ENCODE results near the gene DIP2C. TPM values are rescaled to one million over a fixed set of nuclear protein-coding genes. Genes with fewer than 3 reads are reported as not detected.

Gene DIP2C
- total RNA-seq, 4 donors from 2014 or later: 13.4 to 32.0 (median 18.4) TPM

DNA sequence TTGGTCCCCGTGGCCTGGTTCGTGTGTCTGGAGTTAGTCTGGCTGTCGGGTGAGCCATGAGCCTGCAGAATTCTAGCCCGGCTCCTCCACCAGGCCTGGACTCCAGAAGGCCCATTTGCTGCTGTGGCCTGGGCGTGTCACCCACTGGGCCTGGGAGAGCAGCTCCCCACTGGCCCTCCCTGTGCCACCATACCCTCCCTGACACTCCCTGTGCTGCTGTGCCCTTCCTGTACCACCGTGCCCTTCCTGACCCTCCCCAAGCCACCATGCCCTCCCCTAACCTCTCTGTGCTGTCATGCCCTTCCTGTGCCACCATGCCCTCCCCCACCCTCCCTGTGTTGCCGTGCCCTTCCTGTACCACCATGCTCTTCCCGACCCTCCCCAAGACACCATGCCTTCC, 39.1 kb upstream of the DIP2C start:
- WGBS, 2 donors (ENCODE audit: low coverage in 1 of 2): 66% methylated on average over 8 of the region's 8 CpGs; no CpG with 5 or more reads in 1 of the 2 donors
- in situ Hi-C loops (cut with MboI; ENCODE audit: low pct_ligation_motif_present in 1 of 4, low pct_unique_long_range_greater_than_20kb in 1 of 4, low sequenced_read_pairs in 3 of 4): no loop called here
- H3K27ac ChIP-seq: no peak overlapping the region
- H3K36me3 ChIP-seq: no peaks in the 10 kb centered on the region
- no peak overlapping the region for H3K4me3 ChIP-seq
- no peak for DNase-seq
- peaks cover 6% of the 10 kb centered on the region for H3K27me3 ChIP-seq
- H3K9me3 ChIP-seq: no peaks in the 10 kb centered on the region
- intact Hi-C loops (cut with DNase I; ENCODE audit: low total_unique reads): no loop called here
- TF ChIP-seq POLR2A (IDR thresholded peaks at IDR 0.05) (no peak), EP300 (IDR thresholded peaks at IDR 0.05; ENCODE audit: low read depth) (no peak), POLR2AphosphoS5 (IDR thresholded peaks at IDR 0.05) (no peak)
- TF ChIP-seq, protein P1, sequence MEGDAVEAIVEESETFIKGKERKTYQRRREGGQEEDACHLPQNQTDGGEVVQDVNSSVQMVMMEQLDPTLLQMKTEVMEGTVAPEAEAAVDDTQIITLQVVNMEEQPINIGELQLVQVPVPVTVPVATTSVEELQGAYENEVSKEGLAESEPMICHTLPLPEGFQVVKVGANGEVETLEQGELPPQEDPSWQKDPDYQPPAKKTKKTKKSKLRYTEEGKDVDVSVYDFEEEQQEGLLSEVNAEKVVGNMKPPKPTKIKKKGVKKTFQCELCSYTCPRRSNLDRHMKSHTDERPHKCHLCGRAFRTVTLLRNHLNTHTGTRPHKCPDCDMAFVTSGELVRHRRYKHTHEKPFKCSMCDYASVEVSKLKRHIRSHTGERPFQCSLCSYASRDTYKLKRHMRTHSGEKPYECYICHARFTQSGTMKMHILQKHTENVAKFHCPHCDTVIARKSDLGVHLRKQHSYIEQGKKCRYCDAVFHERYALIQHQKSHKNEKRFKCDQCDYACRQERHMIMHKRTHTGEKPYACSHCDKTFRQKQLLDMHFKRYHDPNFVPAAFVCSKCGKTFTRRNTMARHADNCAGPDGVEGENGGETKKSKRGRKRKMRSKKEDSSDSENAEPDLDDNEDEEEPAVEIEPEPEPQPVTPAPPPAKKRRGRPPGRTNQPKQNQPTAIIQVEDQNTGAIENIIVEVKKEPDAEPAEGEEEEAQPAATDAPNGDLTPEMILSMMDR (IDR thresholded peaks at IDR 0.05): no peak
- no peaks in the 10 kb centered on the region for H3K4me1 ChIP-seq

DNA sequence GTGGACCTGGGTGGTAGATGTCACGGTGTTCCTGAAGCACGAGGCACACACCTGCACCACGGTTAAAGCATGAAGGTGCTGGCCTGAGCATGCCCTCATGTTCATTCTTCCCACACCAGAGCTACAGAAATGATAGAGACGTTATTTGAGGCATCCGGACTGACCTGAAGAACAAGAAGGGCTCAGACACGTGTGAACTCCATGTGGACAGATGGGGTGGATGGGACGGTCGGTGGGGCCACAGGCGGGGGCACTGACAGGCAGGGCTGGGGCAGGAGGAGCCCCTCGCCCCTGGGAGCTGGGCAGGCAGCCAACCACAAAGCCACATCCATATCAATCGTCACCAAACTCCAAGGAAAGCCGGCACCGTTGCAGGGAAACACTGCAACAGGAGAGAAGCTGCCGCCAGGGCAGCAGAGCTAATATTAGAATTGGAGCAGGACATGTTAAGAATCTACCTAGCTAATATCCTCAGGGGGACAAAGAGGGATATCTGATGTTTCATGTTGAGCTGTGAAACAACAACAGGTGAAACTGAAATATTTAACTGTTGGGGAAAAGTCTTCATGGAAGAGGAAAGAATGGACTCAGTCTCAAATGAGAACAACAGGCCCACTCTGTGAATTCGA, 37.8 kb upstream of the DIP2C start:
- 75 to 81% methylated on average over 4 to 15 of the region's 15 CpGs for WGBS, 2 donors (ENCODE audit: low coverage in 1 of 2)
- TF ChIP-seq, protein P1 (IDR thresholded peaks at IDR 0.05): no peak
- TF ChIP-seq POLR2AphosphoS5 (IDR thresholded peaks at IDR 0.05) (no peak), POLR2A (IDR thresholded peaks at IDR 0.05) (no peak), EP300 (IDR thresholded peaks at IDR 0.05; ENCODE audit: low read depth) (no peak)

DNA sequence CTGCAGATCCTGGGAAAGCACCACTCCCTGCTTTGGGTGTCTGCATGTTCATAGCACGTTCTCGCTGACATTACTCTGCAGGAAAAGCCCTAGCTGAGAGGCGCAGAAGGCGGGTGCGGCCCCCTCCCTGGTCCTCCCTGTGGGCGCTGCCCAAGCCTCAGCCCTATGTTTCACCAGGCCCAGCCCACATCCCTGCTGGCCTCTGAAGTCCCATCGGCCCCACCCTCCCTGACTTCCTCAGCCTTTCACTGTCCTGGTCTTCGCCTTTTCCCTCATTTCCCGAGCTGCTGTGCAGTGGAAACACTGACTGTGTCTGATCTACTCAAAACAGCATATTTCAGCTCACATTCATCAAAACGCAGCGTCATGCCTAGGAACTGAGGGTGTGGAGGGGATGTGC, 36.3 kb upstream of the DIP2C start:
- in situ Hi-C loops (cut with MboI; ENCODE audit: low pct_ligation_motif_present in 1 of 4, low pct_unique_long_range_greater_than_20kb in 1 of 4, low sequenced_read_pairs in 3 of 4): no loop called here
- no peak for TF ChIP-seq POLR2AphosphoS5 (IDR thresholded peaks at IDR 0.05)
- H3K36me3 ChIP-seq: no peaks in the 10 kb centered on the region
- H3K27me3 ChIP-seq: no peaks in the 10 kb centered on the region
- DNase-seq: no peak
- 67 to 74% methylated on average over 3 to 11 of the region's 11 CpGs for WGBS, 2 donors (ENCODE audit: low coverage in 1 of 2)
- no peak overlapping the region for H3K4me3 ChIP-seq
- no peaks in the 10 kb centered on the region for H3K9me3 ChIP-seq
- H3K27ac ChIP-seq: no peak overlapping the region
- no peaks in the 10 kb centered on the region for H3K4me1 ChIP-seq
- intact Hi-C loops (cut with DNase I; ENCODE audit: low total_unique reads): no loop called here

More for the DNA sequence above, 37.8 kb upstream of the DIP2C start:
- intact Hi-C loops (cut with DNase I; ENCODE audit: low total_unique reads): no loop called here
- Histone ChIP-seq H3K4me1 (no peaks in the 10 kb centered on the region), H3K27ac (no peak overlapping the region), H3K4me3 (no peak overlapping the region), H3K9me3 (no peaks in the 10 kb centered on the region), H3K36me3 (no peaks in the 10 kb centered on the region), H3K27me3 (peaks cover 6% of the 10 kb centered on the region)
- in situ Hi-C loops (cut with MboI; ENCODE audit: low pct_ligation_motif_present in 1 of 4, low pct_unique_long_range_greater_than_20kb in 1 of 4, low sequenced_read_pairs in 3 of 4): no loop called here
- no peak for DNase-seq

GRCh38 chr10:725302-725701, 35.8 kb upstream of the DIP2C start:
- Histone ChIP-seq H3K27ac (no peak overlapping the region), H3K4me1 (no peaks in the 10 kb centered on the region), H3K4me3 (no peak overlapping the region), H3K9me3 (no peaks in the 10 kb centered on the region), H3K27me3 (no peaks in the 10 kb centered on the region), H3K36me3 (no peaks in the 10 kb centered on the region)
- TF ChIP-seq POLR2AphosphoS5 (IDR thresholded peaks at IDR 0.05): no peak
- TF ChIP-seq POLR2A (IDR thresholded peaks at IDR 0.05): no peak
- TF ChIP-seq EP300 (IDR thresholded peaks at IDR 0.05; ENCODE audit: low read depth): no peak
- TF ChIP-seq, protein P1 (IDR thresholded peaks at IDR 0.05): no peak
- WGBS, 2 donors (ENCODE audit: low coverage in 1 of 2): 56 to 81% methylated on average over 8 to 12 of the region's 12 CpGs
- in situ Hi-C loops (cut with MboI; ENCODE audit: low pct_ligation_motif_present in 1 of 4, low pct_unique_long_range_greater_than_20kb in 1 of 4, low sequenced_read_pairs in 3 of 4): no loop called here
- intact Hi-C loops (cut with DNase I; ENCODE audit: low total_unique reads): no loop called here
- no peak for DNase-seq

- in situ Hi-C loops (cut with MboI; ENCODE audit: low pct_ligation_motif_present in 1 of 4, low pct_unique_long_range_greater_than_20kb in 1 of 4, low sequenced_read_pairs in 3 of 4) (no loop called here), intact Hi-C loops (cut with DNase I; ENCODE audit: low total_unique reads) (no loop called here)
- 92 to 100% methylated on average over 4 to 16 of the region's 16 CpGs for WGBS, 2 donors (ENCODE audit: low coverage in 1 of 2)
- H3K36me3 ChIP-seq: no peaks in the 10 kb centered on the region
- H3K9me3 ChIP-seq: no peaks in the 10 kb centered on the region
- TF ChIP-seq EP300 (IDR thresholded peaks at IDR 0.05; ENCODE audit: low read depth) (no peak), POLR2A (IDR thresholded peaks at IDR 0.05) (no peak)
- TF ChIP-seq, protein P1 (IDR thresholded peaks at IDR 0.05): no peak
- H3K27ac ChIP-seq: no peak overlapping the region
- no peaks in the 10 kb centered on the region for H3K4me1 ChIP-seq
- no peak for DNase-seq
- no peak overlapping the region for H3K4me3 ChIP-seq
- no peaks in the 10 kb centered on the region for H3K27me3 ChIP-seq
These were observed 34.5 kb upstream of the DIP2C start for GRCh38 chr10:723973-724372.

All from transverse colon (tissue), 4 donors.